Calu3 (cell line): Measurements from ENCODE around the gene SUSD3. TPM values are rescaled to one million over a fixed set of nuclear protein-coding genes. Genes with fewer than 3 reads are reported as not detected.

ENCODE experiments used
- BruUV-seq: library from RNA; stranded (reverse); fragments of 400-500 nt; replicated peaks from 2 replicates; lab custom pipeline; 2021; lab: Mats Ljungman, UMichigan
- CTCF ChIA-PET: fragments of 300-600 bp; sonication (Branson Sonifier 250); formaldehyde crosslinking; loops from one replicate; lab custom pipeline; 2022; ENCODE audit warnings: antibody characterized with exemption; lab: Charles Lee
- DNase-seq: peaks from one replicate; pipeline ENCODE4 v3.0.0; 2022
- H3K27ac Mint-ChIP-seq: one replicate; pipeline ENCODE4 v1.8.0; 2022; ENCODE audit warnings: mixed read lengths; ENCODE audit not compliant: unreplicated experiment
- H3K27me3 Mint-ChIP-seq: one replicate; pipeline ENCODE4 v1.8.0; 2022; ENCODE audit warnings: mixed read lengths; ENCODE audit not compliant: unreplicated experiment
- H3K36me3 Mint-ChIP-seq: one replicate; pipeline ENCODE4 v1.8.0; 2022; ENCODE audit warnings: mild to moderate bottlenecking, moderate library complexity, mixed read lengths; ENCODE audit not compliant: insufficient read depth, unreplicated experiment
- H3K4me1 Mint-ChIP-seq: one replicate; pipeline ENCODE4 v1.8.0; 2022; ENCODE audit warnings: mild to moderate bottlenecking, low read depth, mixed read lengths; ENCODE audit not compliant: unreplicated experiment
- H3K4me3 Mint-ChIP-seq: one replicate; pipeline ENCODE4 v1.8.0; 2022; ENCODE audit warnings: mild to moderate bottlenecking, low read depth, moderate library complexity, mixed read lengths; ENCODE audit not compliant: unreplicated experiment
- H3K9me3 Mint-ChIP-seq: one replicate; pipeline ENCODE4 v1.8.0; 2022; ENCODE audit warnings: low read depth, mixed read lengths; ENCODE audit not compliant: unreplicated experiment
- CTCF ChIP-seq: fragments of 200-600 bp; IDR thresholded peaks from one replicate; pipeline ENCODE4 v1.8.0; 2022; ENCODE audit warnings: antibody characterized with exemption; ENCODE audit not compliant: unreplicated experiment
- intact Hi-C: fragments of 100-400 bp; cut with micrococcal nuclease; formaldehyde crosslinking; loops from one replicate; pipeline ENCODE4 v1.10.0; 2022; ENCODE audit not compliant: unreplicated experiment
- total RNA-seq: library from RNA; stranded (reverse); gene quantifications from 2 replicates; pipeline ENCODE4 v1.2.3, GENCODE V29; 2022

SUSD3 gene
- total RNA-seq, 1 experiment from 2014 or later = 1.3 TPM

- no peaks in the 10 kb centered on the region for H3K4me1 Mint-ChIP-seq
- DNase-seq = peak; percentile 7
- no peak overlapping the region for H3K27ac Mint-ChIP-seq
- intact Hi-C loops = no loop called here
- H3K4me3 Mint-ChIP-seq = no peak overlapping the region
- TF ChIP-seq CTCF = no peak
- no peaks in the 10 kb centered on the region for H3K27me3 Mint-ChIP-seq
- BruUV-seq = no TSS peak
- CTCF ChIA-PET = no interaction called here
- no peaks in the 10 kb centered on the region for H3K9me3 Mint-ChIP-seq
- no peaks in the 10 kb centered on the region for H3K36me3 Mint-ChIP-seq
These were observed 3.6 kb downstream of the SUSD3 start for GRCh38 chr9:93061791-93062763.

GRCh38 chr9:93064392-93065134, 6.1 kb downstream of the SUSD3 start:
- intact Hi-C loops = no loop called here
- Mint-ChIP-seq H3K4me1 (no peaks in the 10 kb centered on the region), H3K4me3 (no peak overlapping the region), H3K27ac (no peak overlapping the region), H3K27me3 (no peaks in the 10 kb centered on the region), H3K9me3 (no peaks in the 10 kb centered on the region), H3K36me3 (no peaks in the 10 kb centered on the region)
- DNase-seq = no peak
- no peak for TF ChIP-seq CTCF
- CTCF ChIA-PET = no interaction called here
- BruUV-seq = no TSS peak

GRCh38 chr9:93065135-93065720, 6.7 kb downstream of the SUSD3 start:
- Mint-ChIP-seq H3K4me3 (no peak overlapping the region), H3K4me1 (no peaks in the 10 kb centered on the region), H3K9me3 (no peaks in the 10 kb centered on the region), H3K27me3 (no peaks in the 10 kb centered on the region), H3K27ac (no peak overlapping the region), H3K36me3 (no peaks in the 10 kb centered on the region)
- TF ChIP-seq CTCF = no peak
- intact Hi-C loops = no loop called here
- no TSS peak for BruUV-seq
- DNase-seq = no peak
- CTCF ChIA-PET = no interaction called here

- intact Hi-C loops = no loop called here
- Mint-ChIP-seq H3K9me3 (no peaks in the 10 kb centered on the region), H3K27ac (no peak overlapping the region), H3K27me3 (no peaks in the 10 kb centered on the region), H3K36me3 (no peaks in the 10 kb centered on the region), H3K4me3 (no peak overlapping the region), H3K4me1 (no peaks in the 10 kb centered on the region)
- no peak for DNase-seq
- no peak for TF ChIP-seq CTCF
- CTCF ChIA-PET = no interaction called here
- no TSS peak for BruUV-seq
These were observed 8.6 kb downstream of the SUSD3 start for GRCh38 chr9:93066978-93067603.
